Choroid plexus epithelial cell (primary cell): Measurements from ENCODE around the gene SHC1.
A peak's percentile ranks its signal among the peaks of the same experiment; 100 is the strongest.
"Not testable (repeated sequence)": the region's sequence is repeated elsewhere in the genome, so short reads cannot be mapped to it uniquely, and the experiment has no call there.

Source experiments
- DNase-seq: peaks from one replicate; pipeline ENCODE4 v3.0.0-alpha.2; 2010; ENCODE audit warnings: low read depth
- H3K4me3 ChIP-seq: 2 replicates; pipeline ENCODE4 v1.5.1; 2011; ENCODE audit warnings: low read depth, mild to moderate bottlenecking, control low read depth, low read length, moderate library complexity
- TF ChIP-seq, protein P1 (sequence below): conservative IDR thresholded peaks from 2 replicates; pipeline ENCODE4 v1.5.1; 2011; ENCODE audit warnings: low read depth, mild to moderate bottlenecking, control low read depth, inconsistent platforms, low read length, moderate library complexity

Gene SHC1

GRCh38 chr1:154992721-154993571, 22.4 kb upstream of the SHC1 start:
- peak; percentile 50 for DNase-seq
- TF ChIP-seq, protein P1, sequence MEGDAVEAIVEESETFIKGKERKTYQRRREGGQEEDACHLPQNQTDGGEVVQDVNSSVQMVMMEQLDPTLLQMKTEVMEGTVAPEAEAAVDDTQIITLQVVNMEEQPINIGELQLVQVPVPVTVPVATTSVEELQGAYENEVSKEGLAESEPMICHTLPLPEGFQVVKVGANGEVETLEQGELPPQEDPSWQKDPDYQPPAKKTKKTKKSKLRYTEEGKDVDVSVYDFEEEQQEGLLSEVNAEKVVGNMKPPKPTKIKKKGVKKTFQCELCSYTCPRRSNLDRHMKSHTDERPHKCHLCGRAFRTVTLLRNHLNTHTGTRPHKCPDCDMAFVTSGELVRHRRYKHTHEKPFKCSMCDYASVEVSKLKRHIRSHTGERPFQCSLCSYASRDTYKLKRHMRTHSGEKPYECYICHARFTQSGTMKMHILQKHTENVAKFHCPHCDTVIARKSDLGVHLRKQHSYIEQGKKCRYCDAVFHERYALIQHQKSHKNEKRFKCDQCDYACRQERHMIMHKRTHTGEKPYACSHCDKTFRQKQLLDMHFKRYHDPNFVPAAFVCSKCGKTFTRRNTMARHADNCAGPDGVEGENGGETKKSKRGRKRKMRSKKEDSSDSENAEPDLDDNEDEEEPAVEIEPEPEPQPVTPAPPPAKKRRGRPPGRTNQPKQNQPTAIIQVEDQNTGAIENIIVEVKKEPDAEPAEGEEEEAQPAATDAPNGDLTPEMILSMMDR = peak; percentile 34

GRCh38 chr1:154990276-154990675, 19.7 kb upstream of the SHC1 start:
- TF ChIP-seq, protein P1 = no peak

More at GRCh38 chr1:154992721-154993571, 22.4 kb upstream of the SHC1 start:
- H3K4me3 ChIP-seq = no peak overlapping the region

GRCh38 chr1:154989195-154989860, 18.8 kb upstream of the SHC1 start:
- DNase-seq = no peak
- no peak overlapping the region for H3K4me3 ChIP-seq
- TF ChIP-seq, protein P1 = no peak

More at GRCh38 chr1:154990276-154990675, 19.7 kb upstream of the SHC1 start:
- DNase-seq = no peak
- H3K4me3 ChIP-seq = no peak overlapping the region

GRCh38 chr1:154988058-154988954, 17.8 kb upstream of the SHC1 start:
- no peak overlapping the region for H3K4me3 ChIP-seq
- TF ChIP-seq, protein P1 = no peak
- no peak for DNase-seq

- TF ChIP-seq, protein P1 = no peak
- DNase-seq = no peak
- no peak overlapping the region for H3K4me3 ChIP-seq
Measured at GRCh38 chr1:154987326-154987725, 16.8 kb upstream of the SHC1 start.

DNA sequence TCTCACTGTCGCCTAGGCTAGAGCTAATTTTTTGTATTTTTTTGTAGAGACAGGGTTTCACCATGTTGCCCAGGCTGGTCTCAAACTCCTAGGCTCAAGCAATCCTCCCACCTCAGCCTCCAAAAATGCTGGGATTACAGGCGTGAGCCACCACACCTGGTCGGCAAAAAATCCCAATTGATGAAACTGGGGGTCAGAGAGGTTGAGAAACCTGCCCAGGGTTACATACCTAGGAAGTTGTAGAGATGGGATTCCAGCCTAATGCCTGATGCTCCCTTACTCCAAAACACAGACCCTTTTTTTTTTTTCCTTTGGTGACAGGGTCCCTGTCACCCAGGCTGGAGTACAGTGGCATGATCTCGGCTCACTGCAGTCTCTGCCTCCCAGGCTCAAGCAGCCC, 16.2 kb upstream of the SHC1 start:
- DNase-seq, H3K4me3 ChIP-seq: not testable (repeated sequence)
